ENCODE measurements around the gene KLRG1.

DNA sequence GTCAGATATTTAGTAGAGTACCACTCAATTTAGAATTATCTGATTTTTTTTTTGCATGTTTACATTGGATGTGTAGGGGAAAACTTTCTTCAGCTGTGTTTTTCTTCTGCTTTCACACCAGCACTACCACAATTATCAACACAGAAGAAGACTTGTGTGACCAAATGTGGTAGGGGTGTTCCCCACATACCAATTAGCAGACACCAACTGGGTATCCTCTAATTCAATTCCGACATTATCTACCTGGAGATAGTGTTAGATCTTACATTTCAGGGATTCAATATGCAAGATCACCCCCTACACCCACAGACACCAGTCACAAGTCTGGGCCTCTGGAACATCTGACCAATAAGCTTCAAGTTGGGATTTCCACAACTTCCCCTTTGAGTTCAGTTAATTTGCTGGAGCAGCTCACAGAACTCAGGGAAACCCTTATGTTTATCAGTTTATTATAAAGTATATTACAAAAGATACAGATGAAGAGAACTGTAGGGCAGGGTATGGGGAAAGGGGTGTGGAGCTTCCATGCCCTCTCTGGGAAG is 4.1 kb upstream of the KLRG1 start:
- no peak for TF ChIP-seq CTCF (IDR thresholded peaks at IDR 0.05)
- no peak for TF ChIP-seq POLR2AphosphoS5 (IDR thresholded peaks at IDR 0.05)
- TF ChIP-seq POLR2A (IDR thresholded peaks at IDR 0.05), result no peak
